ENCODE measurements around the gene TTC39B.

DNA sequence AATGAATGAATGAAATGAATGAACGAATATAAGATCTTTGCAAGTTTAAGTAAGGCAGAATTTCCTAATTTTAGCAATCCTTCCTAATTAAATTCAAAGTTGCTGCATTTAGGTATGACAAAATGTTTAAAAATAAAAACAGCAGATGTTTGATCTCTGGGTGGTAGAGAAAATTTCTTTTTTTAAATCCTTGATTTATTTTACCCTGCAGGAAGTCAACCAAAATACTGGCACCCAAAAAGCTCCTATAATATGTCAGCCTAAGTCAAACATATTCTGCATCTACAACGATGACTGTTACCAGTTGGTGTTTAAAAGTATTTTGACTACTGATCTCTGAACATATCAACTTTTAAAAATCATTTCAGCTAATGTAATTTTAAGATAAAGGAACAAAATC is 58.4 kb downstream of the TTC39B start:
- TF ChIP-seq, protein P1, sequence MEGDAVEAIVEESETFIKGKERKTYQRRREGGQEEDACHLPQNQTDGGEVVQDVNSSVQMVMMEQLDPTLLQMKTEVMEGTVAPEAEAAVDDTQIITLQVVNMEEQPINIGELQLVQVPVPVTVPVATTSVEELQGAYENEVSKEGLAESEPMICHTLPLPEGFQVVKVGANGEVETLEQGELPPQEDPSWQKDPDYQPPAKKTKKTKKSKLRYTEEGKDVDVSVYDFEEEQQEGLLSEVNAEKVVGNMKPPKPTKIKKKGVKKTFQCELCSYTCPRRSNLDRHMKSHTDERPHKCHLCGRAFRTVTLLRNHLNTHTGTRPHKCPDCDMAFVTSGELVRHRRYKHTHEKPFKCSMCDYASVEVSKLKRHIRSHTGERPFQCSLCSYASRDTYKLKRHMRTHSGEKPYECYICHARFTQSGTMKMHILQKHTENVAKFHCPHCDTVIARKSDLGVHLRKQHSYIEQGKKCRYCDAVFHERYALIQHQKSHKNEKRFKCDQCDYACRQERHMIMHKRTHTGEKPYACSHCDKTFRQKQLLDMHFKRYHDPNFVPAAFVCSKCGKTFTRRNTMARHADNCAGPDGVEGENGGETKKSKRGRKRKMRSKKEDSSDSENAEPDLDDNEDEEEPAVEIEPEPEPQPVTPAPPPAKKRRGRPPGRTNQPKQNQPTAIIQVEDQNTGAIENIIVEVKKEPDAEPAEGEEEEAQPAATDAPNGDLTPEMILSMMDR (IDR thresholded peaks at IDR 0.05; ENCODE audit: insufficient read depth, low read depth, low read length): no peak
- TF ChIP-seq EZH2 (IDR thresholded peaks at IDR 0.05; ENCODE audit: insufficient read depth, low read length): no peak
